Fibroblast of the conjunctiva (primary cell): ENCODE results near the gene ZNF212.

Source experiments
- DNase-seq: peaks from one replicate; pipeline ENCODE4 v3.0.0-alpha.2; 2010; ENCODE audit warnings: low read depth

Gene ZNF212

GRCh38 chr7:149286811-149287400 is 47.5 kb downstream of the ZNF212 start:
- no peak for DNase-seq

GRCh38 chr7:149287622-149288021 is 48.2 kb downstream of the ZNF212 start:
- DNase-seq: no peak

- DNase-seq: no peak
Observed at GRCh38 chr7:149289262-149289661, 49.8 kb downstream of the ZNF212 start.

- no peak for DNase-seq
Observed at GRCh38 chr7:149289856-149290255, 50.4 kb downstream of the ZNF212 start.

GRCh38 chr7:149291036-149291780 is 51.8 kb downstream of the ZNF212 start:
- DNase-seq: no peak

- DNase-seq: no peak
Observed at GRCh38 chr7:149291781-149292461, 52.5 kb downstream of the ZNF212 start.

GRCh38 chr7:149292462-149292823 is 53.0 kb downstream of the ZNF212 start:
- no peak for DNase-seq

- no peak for DNase-seq
Observed at GRCh38 chr7:149293338-149293737, 53.9 kb downstream of the ZNF212 start.

GRCh38 chr7:149293946-149294633 is 54.6 kb downstream of the ZNF212 start:
- DNase-seq: no peak

GRCh38 chr7:149294634-149295480 is 55.4 kb downstream of the ZNF212 start:
- DNase-seq: no peak

GRCh38 chr7:149295481-149295850 is 56.0 kb downstream of the ZNF212 start:
- DNase-seq: no peak

GRCh38 chr7:149296368-149296767 is 56.9 kb downstream of the ZNF212 start:
- no peak for DNase-seq

- DNase-seq: no peak
Observed at GRCh38 chr7:149297034-149297755, 57.7 kb downstream of the ZNF212 start.

GRCh38 chr7:149300620-149301285 is 61.3 kb downstream of the ZNF212 start:
- DNase-seq: no peak

GRCh38 chr7:149302222-149302621 is 62.8 kb downstream of the ZNF212 start:
- no peak for DNase-seq

- no peak for DNase-seq
Observed at GRCh38 chr7:149302865-149303264, 63.4 kb downstream of the ZNF212 start.

GRCh38 chr7:149304006-149304405 is 64.6 kb downstream of the ZNF212 start:
- no peak for DNase-seq
